AG04450 (cell line): ENCODE measurements around the gene MMP24. TPM values are rescaled to one million over a fixed set of nuclear protein-coding genes. Genes with fewer than 3 reads are reported as not detected.

Source experiments
- CTCF ChIA-PET: fragments of 300-600, 350-600 bp; formaldehyde crosslinking; extraction: SDS; loops from one replicate; lab custom pipeline; 2022; ENCODE audit warnings: antibody characterized with exemption, inconsistent platforms; lab: Charles Lee
- POLR2A ChIA-PET: fragments of 350-600 bp; formaldehyde crosslinking; extraction: SDS; loops from one replicate; lab custom pipeline; 2021; ENCODE audit warnings: antibody characterized with exemption, inconsistent platforms; lab: Yijun Ruan, JAX
- DNase-seq: peaks from one replicate; pipeline ENCODE4 v3.0.0-alpha.2; 2011; ENCODE audit warnings: low read depth, low spot score
- H3K27ac ChIP-seq: one replicate; pipeline ENCODE4 v1.5.1; 2012; ENCODE audit warnings: low read depth, low read length, control low read depth
- H3K27me3 ChIP-seq: one replicate; pipeline ENCODE4 v1.6.0; 2012; ENCODE audit warnings: low read length; ENCODE audit not compliant: control insufficient read depth, insufficient read depth
- H3K4me3 ChIP-seq: 2 replicates; pipeline ENCODE4 v1.5.1; 2011; ENCODE audit warnings: mild to moderate bottlenecking, low read depth, low read length, control low read depth
- H3K9me3 ChIP-seq: 2 replicates; pipeline ENCODE4 v1.5.1; 2012; ENCODE audit warnings: low read length; ENCODE audit not compliant: control insufficient read depth, insufficient read depth
- polyA plus RNA-seq: library from polyadenylated mRNA; depleted of rRNA; stranded (reverse); fragments of >200 nt; gene quantifications from 2 replicates; pipeline ENCODE4 v1.2.3, GENCODE V29; 2011
- TF ChIP-seq, protein P1 (sequence below): IDR thresholded peaks from 2 replicates; pipeline ENCODE4 v1.5.1; 2011; ENCODE audit warnings: low read depth, low read length, control low read depth, inconsistent platforms

Gene MMP24
- polyA plus RNA-seq, 1 experiment = 0.40 TPM

GRCh38 chr20:35207950-35208611 is 18.4 kb upstream of the MMP24 start:
- TF ChIP-seq, protein P1, sequence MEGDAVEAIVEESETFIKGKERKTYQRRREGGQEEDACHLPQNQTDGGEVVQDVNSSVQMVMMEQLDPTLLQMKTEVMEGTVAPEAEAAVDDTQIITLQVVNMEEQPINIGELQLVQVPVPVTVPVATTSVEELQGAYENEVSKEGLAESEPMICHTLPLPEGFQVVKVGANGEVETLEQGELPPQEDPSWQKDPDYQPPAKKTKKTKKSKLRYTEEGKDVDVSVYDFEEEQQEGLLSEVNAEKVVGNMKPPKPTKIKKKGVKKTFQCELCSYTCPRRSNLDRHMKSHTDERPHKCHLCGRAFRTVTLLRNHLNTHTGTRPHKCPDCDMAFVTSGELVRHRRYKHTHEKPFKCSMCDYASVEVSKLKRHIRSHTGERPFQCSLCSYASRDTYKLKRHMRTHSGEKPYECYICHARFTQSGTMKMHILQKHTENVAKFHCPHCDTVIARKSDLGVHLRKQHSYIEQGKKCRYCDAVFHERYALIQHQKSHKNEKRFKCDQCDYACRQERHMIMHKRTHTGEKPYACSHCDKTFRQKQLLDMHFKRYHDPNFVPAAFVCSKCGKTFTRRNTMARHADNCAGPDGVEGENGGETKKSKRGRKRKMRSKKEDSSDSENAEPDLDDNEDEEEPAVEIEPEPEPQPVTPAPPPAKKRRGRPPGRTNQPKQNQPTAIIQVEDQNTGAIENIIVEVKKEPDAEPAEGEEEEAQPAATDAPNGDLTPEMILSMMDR = peak; percentile 84
- POLR2A ChIA-PET = no interaction called here
- H3K27me3 ChIP-seq = no peaks in the 10 kb centered on the region
- H3K27ac ChIP-seq = peak overlapping the region; percentile 47
- H3K9me3 ChIP-seq = no peaks in the 10 kb centered on the region
- CTCF ChIA-PET = interaction anchor here (0.5 to 4.8 kb wide), 27 partner anchors 10 to 375 kb away, joined by 3 to 95 read pairs (median 4); partner anchors contain the start of genes ACSS2, EDEM2 and GDF5
- H3K4me3 ChIP-seq = peak overlapping the region; percentile 17; the same call in 1 of the 2 replicates
- DNase-seq = peak; percentile 61

DNA sequence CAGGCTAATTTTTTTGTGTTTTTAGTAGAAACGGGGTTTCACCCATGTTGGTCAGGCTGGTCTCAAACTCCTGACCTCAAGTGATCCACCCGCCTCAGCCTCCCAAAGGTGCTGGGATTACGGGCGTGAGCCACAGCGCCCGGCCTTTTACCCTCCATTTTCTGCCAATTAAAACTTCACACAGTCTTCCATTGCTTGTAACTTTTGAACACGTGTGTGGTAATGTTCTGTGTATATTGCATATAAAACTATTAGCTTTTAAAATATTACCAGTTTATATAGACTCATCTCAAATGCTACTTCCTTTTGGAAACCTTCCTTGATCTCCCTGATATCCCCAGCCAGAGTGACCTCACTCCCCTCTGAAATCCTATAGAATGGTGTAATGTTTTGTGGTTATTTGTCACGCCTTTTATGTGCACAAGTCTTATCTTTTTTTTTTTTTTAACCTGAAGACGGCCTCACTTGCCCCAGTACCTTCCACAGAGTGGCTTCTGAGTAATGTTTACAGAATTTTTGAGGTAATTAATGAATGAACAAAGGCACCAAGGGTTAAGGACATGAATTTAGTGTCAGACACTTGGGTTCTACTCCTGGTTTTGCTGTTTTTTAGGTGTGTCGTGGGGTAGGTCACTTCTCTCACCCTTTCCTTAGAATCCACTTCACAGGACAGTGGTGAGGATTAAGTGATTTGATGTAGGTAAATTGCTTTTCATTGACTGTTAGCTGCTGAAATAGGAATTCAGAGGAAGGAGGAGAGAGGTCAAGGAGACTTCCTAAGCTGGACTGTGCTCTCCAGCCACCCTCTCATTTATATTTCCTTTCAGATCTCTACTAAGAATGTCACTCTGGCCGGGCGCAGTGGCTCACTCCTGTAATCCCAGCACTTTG is 11.2 kb upstream of the MMP24 start:
- POLR2A ChIA-PET = interaction anchor here (0.7 kb wide), 1 partner anchor 334 kb away, joined by 4 read pairs; no protein-coding TSS in a partner anchor

DNA sequence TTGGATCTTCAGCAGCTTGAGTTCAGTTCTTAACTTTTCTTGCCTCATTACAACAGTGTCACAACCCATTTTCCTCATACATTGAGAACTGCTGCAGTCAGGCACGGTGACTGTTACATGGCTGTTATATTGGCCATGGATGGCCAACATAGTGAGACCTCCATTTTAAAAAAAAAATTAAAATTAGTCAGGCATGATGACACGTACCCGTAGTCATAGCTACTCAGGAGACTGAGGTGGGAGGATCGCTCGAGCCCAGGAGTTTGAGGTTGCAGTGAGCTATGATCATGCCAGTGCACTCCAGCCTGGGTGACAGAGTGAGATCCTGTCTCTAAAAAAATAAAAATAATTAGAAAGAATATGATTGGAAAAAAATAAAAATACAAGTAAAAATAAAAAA is 9.9 kb upstream of the MMP24 start:
- ChIA-PET CTCF (interaction anchor here (0.9 to 1.3 kb wide), 3 partner anchors 8 to 120 kb away, joined by 3 to 4 read pairs (median 3); no protein-coding TSS in a partner anchor), POLR2A (no interaction called here)
- Histone ChIP-seq H3K27ac (no peak overlapping the region), H3K27me3 (peaks cover 3% of the 10 kb centered on the region), H3K4me3 (no peak overlapping the region), H3K9me3 (no peaks in the 10 kb centered on the region; the same call in 1 of the 2 replicates)
- TF ChIP-seq, protein P1 = no peak
- DNase-seq = no peak

More for the DNA sequence above, 11.2 kb upstream of the MMP24 start:
- H3K27me3 ChIP-seq = peaks cover 3% of the 10 kb centered on the region
- H3K9me3 ChIP-seq = no peaks in the 10 kb centered on the region; the same call in 1 of the 2 replicates
- TF ChIP-seq, protein P1 = no peak
- no peak for DNase-seq
- H3K27ac ChIP-seq = no peak overlapping the region
- CTCF ChIA-PET = interaction anchor here (0.5 to 1.2 kb wide), 2 partner anchors 119 to 223 kb away, joined by 3 to 4 read pairs; no protein-coding TSS in a partner anchor
- H3K4me3 ChIP-seq = no peak overlapping the region

- no peak for DNase-seq
- ChIA-PET POLR2A (no interaction called here), CTCF (interaction anchor here (0.7 kb wide), 1 partner anchor 15 kb away, joined by 3 read pairs; no protein-coding TSS in a partner anchor)
- H3K27ac ChIP-seq = no peak overlapping the region
- H3K27me3 ChIP-seq = peaks cover 36% of the 10 kb centered on the region
- no peak overlapping the region for H3K4me3 ChIP-seq
- H3K9me3 ChIP-seq = no peaks in the 10 kb centered on the region
- TF ChIP-seq, protein P1 = no peak
Measured at GRCh38 chr20:35223941-35224340, 2.5 kb upstream of the MMP24 start.
